ENCODE results near the gene FADS3.

The FADS3 gene

DNA sequence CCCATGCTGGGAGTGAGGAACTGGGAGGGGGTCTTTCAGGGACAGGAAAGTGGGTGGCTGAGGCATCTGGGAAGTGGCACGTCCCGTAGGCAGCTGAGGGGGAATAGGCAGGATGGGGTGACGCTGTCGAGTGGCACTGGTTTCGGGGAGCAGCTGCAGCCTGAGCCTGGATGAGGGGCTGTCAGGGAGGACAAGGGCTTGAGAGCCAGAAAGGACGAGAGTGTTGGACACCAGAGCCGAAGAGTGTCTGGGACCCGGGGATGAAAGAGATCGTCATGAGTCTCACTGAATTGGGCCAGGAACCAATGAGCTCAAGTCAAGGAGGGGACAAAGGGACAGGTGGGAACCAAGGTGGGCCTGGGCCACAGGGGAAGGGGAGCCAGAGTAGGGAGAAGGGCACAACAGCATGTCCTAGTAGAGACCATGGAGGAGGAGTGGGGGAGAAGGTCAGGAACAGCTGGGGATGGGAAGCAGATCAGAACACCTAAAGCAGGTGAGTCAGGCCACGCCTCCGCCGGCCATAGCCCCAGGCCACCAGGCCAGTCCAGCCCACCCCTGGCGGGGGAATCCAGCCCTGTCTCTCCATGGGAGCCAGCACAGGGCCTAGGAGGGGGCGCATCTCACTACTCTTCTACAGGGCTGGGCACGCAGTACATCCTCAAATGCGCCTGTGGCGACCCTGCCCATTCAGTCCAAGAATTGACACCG, 21.8 kb upstream of the FADS3 start:
- TF ChIP-seq, protein P1, sequence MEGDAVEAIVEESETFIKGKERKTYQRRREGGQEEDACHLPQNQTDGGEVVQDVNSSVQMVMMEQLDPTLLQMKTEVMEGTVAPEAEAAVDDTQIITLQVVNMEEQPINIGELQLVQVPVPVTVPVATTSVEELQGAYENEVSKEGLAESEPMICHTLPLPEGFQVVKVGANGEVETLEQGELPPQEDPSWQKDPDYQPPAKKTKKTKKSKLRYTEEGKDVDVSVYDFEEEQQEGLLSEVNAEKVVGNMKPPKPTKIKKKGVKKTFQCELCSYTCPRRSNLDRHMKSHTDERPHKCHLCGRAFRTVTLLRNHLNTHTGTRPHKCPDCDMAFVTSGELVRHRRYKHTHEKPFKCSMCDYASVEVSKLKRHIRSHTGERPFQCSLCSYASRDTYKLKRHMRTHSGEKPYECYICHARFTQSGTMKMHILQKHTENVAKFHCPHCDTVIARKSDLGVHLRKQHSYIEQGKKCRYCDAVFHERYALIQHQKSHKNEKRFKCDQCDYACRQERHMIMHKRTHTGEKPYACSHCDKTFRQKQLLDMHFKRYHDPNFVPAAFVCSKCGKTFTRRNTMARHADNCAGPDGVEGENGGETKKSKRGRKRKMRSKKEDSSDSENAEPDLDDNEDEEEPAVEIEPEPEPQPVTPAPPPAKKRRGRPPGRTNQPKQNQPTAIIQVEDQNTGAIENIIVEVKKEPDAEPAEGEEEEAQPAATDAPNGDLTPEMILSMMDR (IDR thresholded peaks at IDR 0.05; ENCODE audit: extremely low read depth, missing control alignments) = no peak
- no peak for DNase-seq (ENCODE audit: low spot score)

DNA sequence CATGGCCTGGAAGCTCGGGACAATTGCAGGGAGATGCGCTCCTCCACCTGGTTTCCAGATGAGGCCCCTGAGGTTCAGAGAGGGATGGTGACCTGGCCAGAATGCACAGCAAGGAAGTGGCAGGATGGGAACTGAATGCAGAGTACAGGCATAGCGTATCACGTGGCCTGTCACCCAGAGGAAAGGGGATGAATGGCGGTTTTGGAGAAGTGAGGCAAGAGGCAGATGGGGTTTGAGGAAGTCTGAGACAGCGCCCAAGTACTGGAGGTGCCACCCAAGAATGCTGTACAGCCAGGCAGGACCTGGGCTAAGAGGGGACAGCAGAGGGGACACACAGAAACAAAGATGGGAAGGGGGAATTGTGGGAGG, 21.2 kb upstream of the FADS3 start:
- no peak for DNase-seq (ENCODE audit: low spot score)
- TF ChIP-seq, protein P1 (IDR thresholded peaks at IDR 0.05; ENCODE audit: extremely low read depth, missing control alignments) = no peak

DNA sequence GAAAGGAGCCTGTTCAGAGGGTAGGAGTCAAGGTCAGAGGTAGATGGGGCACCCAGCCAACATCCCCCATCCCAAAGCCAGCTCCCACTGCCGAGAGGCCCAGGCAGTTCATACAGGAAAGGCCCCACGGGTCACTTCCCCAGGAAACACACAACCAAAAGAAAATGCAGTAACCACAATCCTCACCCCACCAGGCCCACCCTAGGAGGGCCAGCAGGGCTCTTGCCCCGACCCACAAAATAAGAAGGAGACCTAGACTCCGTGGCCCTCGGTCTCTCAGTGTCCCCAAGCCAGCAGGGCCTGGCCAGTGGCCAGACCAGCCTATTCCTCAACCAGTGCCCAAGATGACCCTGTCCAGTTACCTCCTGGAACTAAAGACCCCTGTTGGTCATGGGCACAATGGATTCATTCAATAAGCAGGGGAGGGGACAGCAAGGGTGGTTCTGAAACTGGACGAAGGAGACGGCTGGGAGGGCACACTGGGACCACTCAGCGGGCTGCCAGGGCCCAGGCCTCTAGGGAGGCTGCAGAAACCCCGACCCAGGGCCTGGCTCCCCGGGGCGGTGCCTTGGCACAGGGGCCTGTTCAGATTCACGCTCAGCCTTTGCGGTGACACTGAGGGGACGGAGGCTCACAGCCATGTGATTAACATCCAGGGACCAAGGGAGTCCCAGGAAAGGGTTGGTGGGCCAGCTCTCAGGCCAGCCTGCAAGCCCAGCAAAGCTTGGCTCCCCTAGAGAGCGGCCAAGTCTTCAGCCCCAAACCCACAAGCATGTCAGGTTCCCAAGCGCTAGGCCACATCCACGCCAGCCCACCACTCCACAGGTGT, 20.6 kb upstream of the FADS3 start:
- TF ChIP-seq, protein P1 (IDR thresholded peaks at IDR 0.05; ENCODE audit: extremely low read depth, missing control alignments) = no peak
- DNase-seq (ENCODE audit: low spot score) = no peak

DNA sequence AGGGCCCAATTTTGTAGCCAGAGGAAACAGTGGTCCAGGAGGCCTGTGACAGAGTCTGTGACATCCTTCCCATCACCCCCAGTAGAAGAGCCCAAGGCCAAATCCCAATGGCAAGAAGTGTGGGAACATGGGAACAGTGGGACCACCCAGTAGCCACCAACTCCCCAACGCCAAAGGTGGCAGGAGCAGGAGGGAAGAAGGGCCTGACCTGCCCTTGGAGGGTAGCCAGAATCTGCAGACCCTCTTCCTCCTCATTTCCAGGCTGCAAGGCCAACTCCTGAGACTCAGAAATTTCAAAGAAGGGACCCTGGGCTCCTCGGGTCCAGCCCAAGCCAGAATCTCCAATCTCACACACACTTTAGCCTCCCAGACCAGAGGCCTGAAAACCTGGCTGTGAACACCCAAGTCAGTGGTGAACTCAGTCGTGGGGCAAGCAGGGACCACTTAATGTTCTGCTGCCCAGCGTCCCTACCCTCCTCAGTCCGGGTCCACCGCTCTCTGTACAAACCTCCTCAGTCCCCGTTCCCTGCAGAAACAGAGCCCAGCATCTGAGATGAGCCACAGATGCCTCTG, 19.9 kb upstream of the FADS3 start:
- DNase-seq (ENCODE audit: low spot score) = no peak
- TF ChIP-seq, protein P1 (IDR thresholded peaks at IDR 0.05; ENCODE audit: extremely low read depth, missing control alignments) = no peak

DNA sequence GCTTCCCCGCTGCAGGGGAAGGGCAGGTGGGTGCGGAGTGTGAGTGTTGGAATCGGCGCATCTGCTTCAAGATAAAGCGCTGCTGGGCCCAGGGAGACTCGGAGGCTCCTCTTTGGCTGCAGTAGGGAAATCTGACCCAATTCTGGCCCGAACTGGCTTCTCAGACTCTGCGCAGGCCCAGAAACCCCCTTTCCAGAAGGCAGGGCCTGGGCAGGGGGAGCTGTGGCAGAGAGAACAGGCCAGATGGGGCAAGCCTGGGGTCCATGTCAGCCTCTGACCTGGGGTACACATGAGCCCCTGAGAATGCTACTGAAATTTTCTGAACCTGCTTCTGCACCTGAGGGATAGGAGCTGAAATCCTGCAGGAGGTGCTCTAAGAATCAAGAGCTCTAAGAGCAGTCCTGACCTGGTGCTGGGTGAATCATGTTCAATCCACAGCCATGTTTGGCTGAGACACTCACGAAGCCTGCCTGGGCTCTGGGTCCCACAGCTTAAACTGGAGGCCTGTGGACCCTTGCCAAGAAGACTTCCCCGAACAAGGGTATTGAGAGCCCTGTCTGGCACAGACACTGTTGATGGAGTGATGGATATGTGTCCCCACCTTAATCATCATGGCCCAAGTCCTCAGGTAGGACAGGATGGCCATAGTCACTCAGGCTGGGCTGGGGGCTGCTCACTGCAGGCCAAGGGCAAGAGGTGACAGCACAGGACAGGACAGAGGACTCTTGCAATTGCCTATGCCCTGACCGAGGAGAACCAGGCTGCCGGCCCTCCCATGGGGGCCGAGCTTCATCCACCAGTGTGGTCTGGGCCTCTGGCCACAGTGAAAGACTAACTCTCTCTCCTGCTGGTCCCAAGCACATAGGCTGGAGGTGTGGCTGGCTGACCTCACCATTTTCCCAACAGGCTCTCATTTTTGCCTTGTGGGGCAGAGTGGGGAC, 19.1 kb upstream of the FADS3 start:
- TF ChIP-seq, protein P1 (IDR thresholded peaks at IDR 0.05; ENCODE audit: extremely low read depth, missing control alignments) = no peak
- DNase-seq (ENCODE audit: low spot score) = no peak

DNA sequence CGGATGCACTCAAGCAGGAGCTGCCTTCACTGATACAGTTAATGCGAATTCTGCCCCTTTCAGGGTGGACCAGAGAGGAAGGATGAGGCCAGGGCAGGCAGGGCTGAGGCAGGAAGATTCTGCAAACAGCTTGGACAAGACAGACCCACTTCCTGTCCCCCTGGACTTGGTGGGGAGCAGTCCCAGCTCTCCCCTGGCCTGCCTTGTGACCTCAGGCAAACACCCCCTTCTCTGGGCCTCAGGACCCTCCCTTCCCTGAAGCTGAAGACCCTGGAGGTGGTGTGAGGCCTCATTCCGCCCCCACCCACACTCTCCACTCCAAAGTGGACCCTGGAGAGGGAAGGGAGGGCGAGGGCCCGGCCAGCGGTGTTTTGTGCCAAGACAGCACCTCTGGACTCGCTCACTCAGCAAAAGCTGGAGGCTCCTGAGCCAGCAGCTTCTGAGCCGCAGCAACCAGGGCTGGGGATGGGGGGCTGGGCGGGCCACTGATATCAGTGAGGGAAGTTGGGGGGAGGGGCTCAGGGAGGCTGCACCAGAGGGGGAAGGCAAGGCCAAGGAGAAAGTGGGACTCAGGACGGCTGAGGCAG, 17.5 kb upstream of the FADS3 start:
- DNase-seq (ENCODE audit: low spot score) = no peak
- TF ChIP-seq, protein P1 (IDR thresholded peaks at IDR 0.05; ENCODE audit: extremely low read depth, missing control alignments) = no peak
